GM18519 (cell line): Measurements from ENCODE around the gene DCDC1.

ENCODE experiments used
- ATAC-seq: cut with Tn5 transposase; IDR thresholded peaks from one replicate; pipeline ENCODE4 v1.9.1; 2021; ENCODE audit warnings: mild to moderate bottlenecking, moderate library complexity; ENCODE audit not compliant: unreplicated experiment, low FRiP score

The DCDC1 gene

GRCh38 chr11:31369348-31370329 is at the start of gene DCDC1, which contains the start of gene DNAJC24:
DCDC1 (minus strand) TSS chr11:31369739; CDS start chr11:31328280, 41,459 bp downstream.
DNAJC24 (plus strand) TSS chr11:31369860; CDS start chr11:31370749, 889 bp downstream.
- ATAC-seq: peak; percentile 99

GRCh38 chr11:31419138-31419537 is 49.6 kb upstream of the DCDC1 start:
- ATAC-seq: no peak

GRCh38 chr11:31417816-31418215 is 48.3 kb upstream of the DCDC1 start:
- ATAC-seq: no peak

GRCh38 chr11:31417357-31417756 is 47.8 kb upstream of the DCDC1 start:
- no peak for ATAC-seq

- ATAC-seq: no peak
Measured at GRCh38 chr11:31415435-31415834, 45.9 kb upstream of the DCDC1 start.

- ATAC-seq: no peak
Measured at GRCh38 chr11:31414338-31414737, 44.8 kb upstream of the DCDC1 start.

GRCh38 chr11:31412946-31413345 is 43.4 kb upstream of the DCDC1 start:
- ATAC-seq: no peak

GRCh38 chr11:31408201-31408600 is 38.7 kb upstream of the DCDC1 start:
- ATAC-seq: no peak

GRCh38 chr11:31404614-31405013 is 35.1 kb upstream of the DCDC1 start:
- no peak for ATAC-seq

- no peak for ATAC-seq
Measured at GRCh38 chr11:31397239-31397834, 27.8 kb upstream of the DCDC1 start.

- ATAC-seq: no peak
Measured at GRCh38 chr11:31387379-31387778, 17.8 kb upstream of the DCDC1 start.

GRCh38 chr11:31383116-31383515 is 13.6 kb upstream of the DCDC1 start:
- ATAC-seq: no peak

GRCh38 chr11:31375879-31376278 is 6.3 kb upstream of the DCDC1 start:
- ATAC-seq: no peak

GRCh38 chr11:31366795-31367194 is 2.7 kb downstream of the DCDC1 start:
- ATAC-seq: no peak

GRCh38 chr11:31361743-31362142 is 7.8 kb downstream of the DCDC1 start:
- ATAC-seq: no peak

GRCh38 chr11:31355817-31356216 is 13.7 kb downstream of the DCDC1 start:
- no peak for ATAC-seq

- ATAC-seq: no peak
Measured at GRCh38 chr11:31355131-31355530, 14.4 kb downstream of the DCDC1 start.

GRCh38 chr11:31351168-31351567 is 18.4 kb downstream of the DCDC1 start:
- ATAC-seq: no peak

GRCh38 chr11:31340903-31341572 is 28.5 kb downstream of the DCDC1 start:
- no peak for ATAC-seq

GRCh38 chr11:31337806-31338205 is 31.7 kb downstream of the DCDC1 start:
- ATAC-seq: no peak

GRCh38 chr11:31328697-31329096 is 40.8 kb downstream of the DCDC1 start:
- no peak for ATAC-seq
